ENCODE results near the gene WDR54.

GRCh38 chr2:74414881-74415761, 6.4 kb upstream of the WDR54 start:
- TF ChIP-seq, protein P1, sequence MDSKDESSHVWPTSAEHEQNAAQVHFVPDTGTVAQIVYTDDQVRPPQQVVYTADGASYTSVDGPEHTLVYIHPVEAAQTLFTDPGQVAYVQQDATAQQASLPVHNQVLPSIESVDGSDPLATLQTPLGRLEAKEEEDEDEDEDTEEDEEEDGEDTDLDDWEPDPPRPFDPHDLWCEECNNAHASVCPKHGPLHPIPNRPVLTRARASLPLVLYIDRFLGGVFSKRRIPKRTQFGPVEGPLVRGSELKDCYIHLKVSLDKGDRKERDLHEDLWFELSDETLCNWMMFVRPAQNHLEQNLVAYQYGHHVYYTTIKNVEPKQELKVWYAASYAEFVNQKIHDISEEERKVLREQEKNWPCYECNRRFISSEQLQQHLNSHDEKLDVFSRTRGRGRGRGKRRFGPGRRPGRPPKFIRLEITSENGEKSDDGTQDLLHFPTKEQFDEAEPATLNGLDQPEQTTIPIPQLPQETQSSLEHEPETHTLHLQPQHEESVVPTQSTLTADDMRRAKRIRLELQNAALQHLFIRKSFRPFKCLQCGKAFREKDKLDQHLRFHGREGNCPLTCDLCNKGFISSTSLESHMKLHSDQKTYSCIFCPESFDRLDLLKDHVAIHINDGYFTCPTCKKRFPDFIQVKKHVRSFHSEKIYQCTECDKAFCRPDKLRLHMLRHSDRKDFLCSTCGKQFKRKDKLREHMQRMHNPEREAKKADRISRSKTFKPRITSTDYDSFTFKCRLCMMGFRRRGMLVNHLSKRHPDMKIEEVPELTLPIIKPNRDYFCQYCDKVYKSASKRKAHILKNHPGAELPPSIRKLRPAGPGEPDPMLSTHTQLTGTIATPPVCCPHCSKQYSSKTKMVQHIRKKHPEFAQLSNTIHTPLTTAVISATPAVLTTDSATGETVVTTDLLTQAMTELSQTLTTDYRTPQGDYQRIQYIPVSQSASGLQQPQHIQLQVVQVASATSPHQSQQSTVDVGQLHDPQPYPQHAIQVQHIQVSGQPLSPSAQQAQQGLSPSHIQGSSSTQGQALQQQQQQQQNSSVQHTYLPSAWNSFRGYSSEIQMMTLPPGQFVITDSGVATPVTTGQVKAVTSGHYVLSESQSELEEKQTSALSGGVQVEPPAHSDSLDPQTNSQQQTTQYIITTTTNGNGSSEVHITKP (tag by site-specific recombination; IDR thresholded peaks at IDR 0.05): no peak
- TF ChIP-seq ZNF140 (tag by site-specific recombination; IDR thresholded peaks at IDR 0.05) (no peak), ZNF114 (tag by site-specific recombination; IDR thresholded peaks at IDR 0.05) (no peak), CTCF (tag by site-specific recombination; IDR thresholded peaks at IDR 0.05) (no peak), PATZ1 (tag by site-specific recombination; IDR thresholded peaks at IDR 0.05) (no peak), ZNF423 (tag by site-specific recombination; IDR thresholded peaks at IDR 0.05) (no peak), HOXA7 (CRISPR knock-in tag; IDR thresholded peaks at IDR 0.05; ENCODE audit: borderline replicate concordance) (no peak)
